IPS-20b (cell line): ENCODE results near the gene CRYZ.

Experiments used
- H3K27ac ChIP-seq: one replicate; pipeline ENCODE4 v1.5.1; 2013; ENCODE audit warnings: low read length
- H3K27me3 ChIP-seq: 2 replicates; pipeline ENCODE4 v1.6.1; 2013; ENCODE audit warnings: mild to moderate bottlenecking, low read length, inconsistent platforms; ENCODE audit not compliant: insufficient read depth
- H3K36me3 ChIP-seq: 2 replicates; pipeline ENCODE4 v1.6.1; 2013; ENCODE audit warnings: low read depth, mild to moderate bottlenecking, inconsistent platforms, low read length, moderate library complexity; ENCODE audit not compliant: insufficient read depth
- H3K4me1 ChIP-seq: 2 replicates; pipeline ENCODE4 v1.6.1; 2013; ENCODE audit warnings: mild to moderate bottlenecking, control low read depth, inconsistent platforms, low read length, moderate library complexity; ENCODE audit not compliant: insufficient read depth
- H3K4me3 ChIP-seq: 2 replicates; pipeline ENCODE4 v1.5.1; 2013; ENCODE audit warnings: mild to moderate bottlenecking, low read length, inconsistent platforms
- H3K9ac ChIP-seq: 2 replicates; pipeline ENCODE4 v1.6.1; 2013; ENCODE audit warnings: low read depth, mild to moderate bottlenecking, inconsistent platforms, low read length, moderate library complexity
- H3K9me3 ChIP-seq: 2 replicates; pipeline ENCODE4 v1.6.1; 2013; ENCODE audit warnings: mild to moderate bottlenecking, low read depth, low read length, inconsistent platforms; ENCODE audit not compliant: insufficient read depth

Gene CRYZ, protein sequence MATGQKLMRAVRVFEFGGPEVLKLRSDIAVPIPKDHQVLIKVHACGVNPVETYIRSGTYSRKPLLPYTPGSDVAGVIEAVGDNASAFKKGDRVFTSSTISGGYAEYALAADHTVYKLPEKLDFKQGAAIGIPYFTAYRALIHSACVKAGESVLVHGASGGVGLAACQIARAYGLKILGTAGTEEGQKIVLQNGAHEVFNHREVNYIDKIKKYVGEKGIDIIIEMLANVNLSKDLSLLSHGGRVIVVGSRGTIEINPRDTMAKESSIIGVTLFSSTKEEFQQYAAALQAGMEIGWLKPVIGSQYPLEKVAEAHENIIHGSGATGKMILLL

DNA sequence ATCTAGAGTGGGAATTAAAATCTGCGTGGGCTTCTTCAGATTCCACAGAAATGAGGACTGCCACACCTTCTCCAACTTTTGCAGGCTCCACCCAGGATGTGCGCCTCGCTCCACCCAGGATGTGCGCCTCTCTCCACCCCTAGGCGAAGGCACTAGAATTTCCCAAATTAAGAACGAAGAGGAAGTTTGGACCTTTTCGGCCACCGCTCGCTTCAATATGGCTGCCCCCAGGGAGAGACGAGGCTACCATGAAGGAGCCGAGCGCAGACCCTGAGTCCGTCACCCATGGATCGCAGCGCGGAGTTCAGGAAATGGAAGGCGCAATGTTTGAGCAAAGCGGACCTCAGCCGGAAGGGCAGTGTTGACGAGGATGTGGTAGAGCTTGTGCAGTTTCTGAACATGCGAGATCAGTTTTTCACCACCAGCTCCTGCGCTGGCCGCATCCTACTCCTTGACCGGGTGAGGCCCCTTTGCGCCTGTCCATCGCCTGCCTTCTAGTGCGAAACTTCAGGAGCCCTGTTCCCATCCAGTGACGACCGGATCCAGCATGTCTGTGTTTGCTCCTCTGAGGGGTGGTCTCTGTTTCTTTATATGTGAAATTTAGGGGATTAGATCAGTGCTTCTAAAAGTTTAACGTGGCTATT lies at the start of gene CRYZ, which contains the start of gene TYW3:
TSS of gene CRYZ (minus strand) at position 91 of the 644 bp plus-strand sequence. CDS start 8,229 bp downstream, outside the sequence.
TSS of gene TYW3 (plus strand) at position 193 of the 644 bp plus-strand sequence. CDS start at position 286, 93 bp downstream.
- Histone ChIP-seq H3K9ac (peak within 1 kb of the TSS; percentile 98), H3K4me1 (peaks cover 20% of the 10 kb centered on the region), H3K27ac (peak within 1 kb of the TSS; percentile 97), H3K9me3 (no peaks in the 10 kb centered on the region), H3K27me3 (no peaks in the 10 kb centered on the region), H3K36me3 (peaks cover 26% of the 10 kb centered on the region), H3K4me3 (peak within 1 kb of the TSS; percentile 99)

DNA sequence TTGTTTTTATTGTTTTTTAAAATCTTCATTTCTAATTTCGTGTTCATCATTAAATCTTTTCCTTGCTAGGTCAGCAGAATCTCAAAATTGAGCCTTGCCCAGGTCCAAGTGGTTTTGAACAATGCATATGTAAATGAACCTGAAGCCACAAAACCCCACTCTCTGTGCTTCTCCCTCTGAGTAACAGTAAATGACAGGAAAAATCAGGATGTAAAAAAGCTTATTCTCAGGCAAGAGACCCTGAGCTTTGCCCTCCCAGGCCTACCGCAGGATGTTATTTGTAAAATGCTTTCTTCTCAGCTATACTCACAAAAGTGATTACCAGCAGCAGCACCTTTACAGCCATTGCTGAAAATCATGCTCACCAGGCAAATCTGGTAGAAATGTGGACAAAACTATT lies 47.7 kb upstream of the CRYZ start:
- Histone ChIP-seq H3K27me3 (no peaks in the 10 kb centered on the region), H3K36me3 (no peaks in the 10 kb centered on the region), H3K27ac (no peak overlapping the region), H3K9me3 (no peaks in the 10 kb centered on the region), H3K4me3 (no peak overlapping the region), H3K4me1 (peaks cover 14% of the 10 kb centered on the region; the same call in 1 of the 2 replicates), H3K9ac (peak overlapping the region; percentile 52; the same call in 1 of the 2 replicates)

DNA sequence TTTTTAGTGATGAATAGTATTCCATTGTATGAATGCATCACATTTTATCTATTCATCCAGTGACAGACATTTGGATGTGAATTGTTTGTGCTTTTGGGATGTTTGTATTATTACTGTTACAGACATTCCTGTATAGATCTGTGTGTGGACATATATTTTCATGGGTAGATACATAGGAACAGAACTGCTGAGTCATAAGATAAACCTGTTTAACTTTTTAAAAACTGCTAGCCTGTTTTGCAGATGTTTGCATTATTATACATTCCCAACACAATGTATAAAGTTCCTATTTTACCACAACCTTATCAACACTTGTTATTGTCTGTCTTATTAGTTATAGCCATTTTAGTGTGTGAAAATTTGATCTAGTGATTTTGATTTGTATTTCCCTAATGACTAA lies 46.9 kb upstream of the CRYZ start:
- Histone ChIP-seq H3K27me3 (no peaks in the 10 kb centered on the region), H3K4me1 (peaks cover 14% of the 10 kb centered on the region; the same call in 1 of the 2 replicates), H3K4me3 (no peak overlapping the region), H3K9me3 (no peaks in the 10 kb centered on the region), H3K36me3 (no peaks in the 10 kb centered on the region), H3K9ac (no peak overlapping the region), H3K27ac (no peak overlapping the region)

DNA sequence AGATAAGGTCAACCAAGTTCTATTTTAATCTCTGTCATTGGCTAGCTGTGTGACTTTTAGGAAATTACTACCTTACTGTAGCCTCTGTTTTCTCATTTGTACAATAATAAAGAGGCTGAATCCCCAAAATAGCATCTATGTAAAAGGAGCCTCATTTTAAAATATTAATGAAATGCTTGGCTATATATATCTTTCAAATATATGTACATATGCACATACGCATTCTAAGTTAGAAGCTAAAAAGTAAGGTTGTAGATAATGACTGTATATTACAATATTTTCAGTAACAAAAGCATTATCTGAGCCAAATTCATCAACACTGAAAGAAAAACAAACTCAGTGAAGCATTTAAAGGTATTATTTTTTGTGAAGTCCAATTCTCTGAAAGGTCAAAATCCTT lies 44.7 kb upstream of the CRYZ start:
- no peaks in the 10 kb centered on the region for H3K27me3 ChIP-seq
- H3K36me3 ChIP-seq: no peaks in the 10 kb centered on the region
- H3K9me3 ChIP-seq: no peaks in the 10 kb centered on the region
- no peak overlapping the region for H3K9ac ChIP-seq
- H3K4me1 ChIP-seq: peaks cover 14% of the 10 kb centered on the region; the same call in 1 of the 2 replicates
- no peak overlapping the region for H3K4me3 ChIP-seq
- H3K27ac ChIP-seq: no peak overlapping the region

DNA sequence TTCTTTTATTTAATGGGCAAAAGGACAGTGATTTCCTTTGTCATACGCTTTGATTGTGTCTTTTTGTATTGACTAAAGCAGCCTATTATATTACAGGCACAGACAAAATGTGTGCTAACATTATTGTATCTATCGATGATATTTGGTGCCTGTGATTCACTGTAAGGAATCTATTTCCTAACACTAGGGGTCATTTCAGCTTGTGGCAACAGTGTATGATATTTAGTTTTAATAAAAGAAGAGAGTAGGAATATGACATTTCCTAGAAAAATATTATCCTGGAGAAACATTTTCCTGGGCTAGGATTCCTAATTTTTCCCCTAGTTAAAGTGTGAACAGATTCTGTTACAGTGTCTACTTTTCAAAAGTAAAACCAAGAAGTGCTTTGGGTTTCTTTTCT lies 42.9 kb upstream of the CRYZ start:
- H3K4me1 ChIP-seq: peaks cover 10% of the 10 kb centered on the region; the same call in 1 of the 2 replicates
- H3K36me3 ChIP-seq: no peaks in the 10 kb centered on the region
- no peak overlapping the region for H3K9ac ChIP-seq
- no peak overlapping the region for H3K27ac ChIP-seq
- H3K27me3 ChIP-seq: no peaks in the 10 kb centered on the region
- no peak overlapping the region for H3K4me3 ChIP-seq
- no peaks in the 10 kb centered on the region for H3K9me3 ChIP-seq

DNA sequence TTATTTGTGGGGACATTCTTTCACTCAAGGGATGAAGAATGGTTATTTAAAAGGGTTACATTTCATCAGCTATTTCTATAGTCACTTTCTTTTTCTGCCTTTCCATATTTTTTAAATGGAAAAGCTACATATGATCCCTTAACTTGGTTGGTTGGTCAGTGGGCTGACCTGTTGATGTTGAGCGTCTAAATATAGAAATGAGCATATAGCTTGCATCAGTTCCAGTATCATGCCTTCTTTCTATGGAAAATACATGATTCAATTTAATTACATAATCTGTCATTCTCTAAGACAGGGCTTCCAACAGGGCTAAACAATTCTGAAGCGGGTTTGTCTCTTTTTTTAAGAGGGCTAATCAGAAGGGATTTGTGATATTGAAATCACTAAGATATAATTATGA lies 40.7 kb upstream of the CRYZ start:
- Histone ChIP-seq H3K27ac (no peak overlapping the region), H3K9ac (no peak overlapping the region), H3K4me3 (no peak overlapping the region)

DNA sequence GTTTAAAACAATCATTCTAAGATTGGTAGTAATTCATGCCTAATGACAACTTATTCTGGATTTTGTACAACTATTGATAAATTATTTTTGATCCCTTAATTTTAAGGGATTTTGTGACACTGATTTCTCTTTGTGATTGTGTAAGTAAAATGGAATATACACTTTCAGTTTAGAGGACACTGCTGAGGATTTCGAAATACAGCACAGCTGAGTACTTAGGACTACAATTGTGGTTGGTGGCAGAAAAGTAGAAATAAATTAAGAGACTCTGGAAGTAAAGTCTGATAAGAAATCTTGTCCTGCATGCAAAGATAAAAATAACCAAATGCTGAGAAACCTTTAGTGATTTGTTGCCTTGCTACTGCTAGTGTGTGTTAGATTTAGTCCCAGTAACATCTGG lies 40.1 kb upstream of the CRYZ start:
- no peaks in the 10 kb centered on the region for H3K4me1 ChIP-seq
- H3K9me3 ChIP-seq: no peaks in the 10 kb centered on the region
- H3K36me3 ChIP-seq: no peaks in the 10 kb centered on the region
- no peak overlapping the region for H3K4me3 ChIP-seq
- no peaks in the 10 kb centered on the region for H3K27me3 ChIP-seq
- no peak overlapping the region for H3K27ac ChIP-seq
- no peak overlapping the region for H3K9ac ChIP-seq

More for the DNA sequence above, 40.7 kb upstream of the CRYZ start:
- no peaks in the 10 kb centered on the region for H3K27me3 ChIP-seq
- no peaks in the 10 kb centered on the region for H3K36me3 ChIP-seq
- H3K4me1 ChIP-seq: no peaks in the 10 kb centered on the region
- no peaks in the 10 kb centered on the region for H3K9me3 ChIP-seq

DNA sequence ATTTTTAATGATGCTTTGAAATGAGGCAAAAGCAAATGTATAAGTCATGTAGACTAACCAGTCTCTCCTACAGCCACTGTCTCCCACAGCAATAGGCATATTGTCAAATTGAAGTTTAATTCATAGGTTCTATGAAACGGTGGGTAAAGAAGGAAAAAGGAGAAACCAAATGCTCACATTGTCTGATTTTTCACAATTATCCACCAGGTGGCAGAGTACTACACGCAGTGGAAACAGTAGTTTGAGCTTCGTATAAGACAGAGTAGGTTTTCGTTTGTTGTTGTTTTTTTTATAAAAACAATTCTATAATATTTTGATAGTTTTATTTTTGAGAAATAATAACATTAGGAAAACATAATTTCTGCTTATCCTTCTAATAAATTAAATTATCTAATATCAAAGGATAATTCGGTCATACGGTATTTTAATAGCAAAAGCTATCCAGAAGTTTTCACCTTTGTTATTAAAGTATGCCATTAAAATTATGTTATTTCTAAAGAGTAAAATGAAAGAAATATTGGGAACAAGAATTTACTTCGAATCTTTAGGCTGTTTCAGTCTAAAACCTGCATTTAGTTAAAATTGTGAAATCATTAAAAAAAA lies 39.2 kb upstream of the CRYZ start:
- no peaks in the 10 kb centered on the region for H3K27me3 ChIP-seq

DNA sequence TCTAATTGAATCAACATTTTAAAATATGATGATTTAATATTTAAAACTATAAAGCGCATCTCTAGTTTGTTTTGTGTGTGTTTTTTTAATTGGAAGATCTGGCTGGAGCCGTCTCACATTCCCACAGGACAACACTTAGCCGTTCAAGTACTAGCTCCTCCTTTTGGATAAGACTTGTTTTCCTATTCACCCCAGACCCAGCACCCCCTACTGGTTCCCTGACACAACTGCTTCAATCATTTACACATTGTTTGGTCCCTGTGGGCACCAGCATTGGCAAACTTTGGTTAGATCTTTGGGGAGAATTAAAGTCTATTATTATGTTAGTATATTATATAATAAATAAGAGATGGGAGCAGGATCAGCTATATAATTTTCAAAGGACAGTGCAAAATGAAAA lies 34.6 kb upstream of the CRYZ start:
- no peak overlapping the region for H3K9ac ChIP-seq
- H3K9me3 ChIP-seq: no peaks in the 10 kb centered on the region
- H3K4me3 ChIP-seq: no peak overlapping the region
- H3K27me3 ChIP-seq: no peaks in the 10 kb centered on the region
- peaks cover 21% of the 10 kb centered on the region; the same call in 1 of the 2 replicates for H3K36me3 ChIP-seq
- H3K4me1 ChIP-seq: no peaks in the 10 kb centered on the region
- H3K27ac ChIP-seq: no peak overlapping the region

More for the DNA sequence above, 39.2 kb upstream of the CRYZ start:
- Histone ChIP-seq H3K9ac (no peak overlapping the region), H3K9me3 (no peaks in the 10 kb centered on the region), H3K27ac (no peak overlapping the region), H3K4me3 (no peak overlapping the region), H3K4me1 (no peaks in the 10 kb centered on the region), H3K36me3 (no peaks in the 10 kb centered on the region)

DNA sequence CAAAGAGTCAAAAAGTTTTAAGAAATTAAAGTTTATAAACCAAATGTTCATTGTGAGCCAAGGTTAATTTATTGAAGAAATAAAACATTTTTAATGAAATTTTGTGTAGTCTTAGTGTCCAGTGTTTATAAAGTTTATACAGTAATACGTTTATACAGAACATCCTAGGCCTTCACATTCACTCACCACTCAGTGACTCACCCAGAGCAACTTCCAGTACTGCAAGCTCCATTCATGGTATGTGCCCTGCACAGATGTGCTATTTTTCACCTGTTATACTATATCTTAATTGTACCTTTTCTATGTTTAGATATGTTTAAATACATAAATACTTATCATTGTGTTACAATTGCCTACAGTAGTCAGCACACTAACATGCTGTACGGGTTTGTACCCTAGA lies 33.7 kb upstream of the CRYZ start:
- Histone ChIP-seq H3K9ac (no peak overlapping the region), H3K4me1 (no peaks in the 10 kb centered on the region), H3K4me3 (no peak overlapping the region), H3K36me3 (peaks cover 21% of the 10 kb centered on the region; the same call in 1 of the 2 replicates), H3K9me3 (no peaks in the 10 kb centered on the region), H3K27me3 (no peaks in the 10 kb centered on the region), H3K27ac (no peak overlapping the region)

DNA sequence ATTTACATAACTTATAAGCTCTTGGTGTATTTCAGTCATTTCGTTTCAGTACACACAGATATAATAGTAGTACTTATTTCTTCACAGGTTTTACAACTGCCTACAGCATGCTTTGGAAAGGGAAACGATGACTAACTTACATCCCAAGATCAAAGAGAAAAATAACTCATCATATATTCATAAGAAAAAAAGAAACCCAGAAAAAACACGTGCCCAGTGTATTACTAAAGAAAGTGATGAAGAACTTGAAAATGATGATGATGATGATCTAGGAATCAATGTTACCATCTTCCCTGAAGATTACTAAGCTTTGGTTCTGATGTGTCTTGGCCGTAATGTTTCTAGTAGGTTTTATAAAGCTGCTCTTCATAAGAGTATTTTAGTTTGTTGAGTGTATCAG lies 31.0 kb upstream of the CRYZ start:
- peaks cover 32% of the 10 kb centered on the region for H3K36me3 ChIP-seq
- no peaks in the 10 kb centered on the region for H3K27me3 ChIP-seq
- no peak overlapping the region for H3K27ac ChIP-seq
- no peak overlapping the region for H3K4me3 ChIP-seq
- no peaks in the 10 kb centered on the region for H3K4me1 ChIP-seq
- H3K9me3 ChIP-seq: no peaks in the 10 kb centered on the region
- no peak overlapping the region for H3K9ac ChIP-seq
